ENCODE measurements around the gene ZNHIT6.
"Not testable (repeated sequence)": the region's sequence is repeated elsewhere in the genome, so short reads cannot be mapped to it uniquely, and the experiment has no call there.

DNA sequence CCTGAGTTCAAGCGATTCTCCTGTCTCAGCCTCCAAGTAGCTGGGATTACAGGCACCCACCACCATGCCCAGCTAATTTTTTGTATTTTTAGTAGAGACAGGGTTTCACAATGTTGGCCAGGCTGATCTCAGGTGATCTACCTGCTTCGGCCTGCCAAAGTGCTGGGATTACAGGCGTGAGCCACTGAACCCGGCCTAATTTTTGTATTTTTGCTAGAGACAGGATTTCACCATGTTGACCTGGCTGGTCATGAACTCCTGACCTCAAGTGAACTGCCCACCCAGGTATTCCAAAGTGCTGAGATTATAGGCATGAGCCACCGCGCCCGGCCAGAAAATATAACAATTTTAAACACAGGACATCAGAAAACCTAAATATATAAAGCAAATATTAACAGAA is 68.3 kb downstream of the ZNHIT6 start:
- TF ChIP-seq ZNF70, CSDC2 (CRISPR knock-in tag; IDR thresholded peaks at IDR 0.05): not testable (repeated sequence)
